Stimulated activated CD4-positive, alpha-beta T cell treated with anti-CD3 and anti-CD28 coated beads, Interleukin-4, amount 100 ng/mL, for 4 hours (primary cell): ENCODE measurements around the gene KLHL3.
"Not testable (repeated sequence)": the region's sequence is repeated elsewhere in the genome, so short reads cannot be mapped to it uniquely, and the experiment has no call there.

Experiments
- DNase-seq, 2 experiments: peaks; one replicate each; pipeline ENCODE4 v3.0.0-alpha.2; 2020

The KLHL3 gene, protein sequence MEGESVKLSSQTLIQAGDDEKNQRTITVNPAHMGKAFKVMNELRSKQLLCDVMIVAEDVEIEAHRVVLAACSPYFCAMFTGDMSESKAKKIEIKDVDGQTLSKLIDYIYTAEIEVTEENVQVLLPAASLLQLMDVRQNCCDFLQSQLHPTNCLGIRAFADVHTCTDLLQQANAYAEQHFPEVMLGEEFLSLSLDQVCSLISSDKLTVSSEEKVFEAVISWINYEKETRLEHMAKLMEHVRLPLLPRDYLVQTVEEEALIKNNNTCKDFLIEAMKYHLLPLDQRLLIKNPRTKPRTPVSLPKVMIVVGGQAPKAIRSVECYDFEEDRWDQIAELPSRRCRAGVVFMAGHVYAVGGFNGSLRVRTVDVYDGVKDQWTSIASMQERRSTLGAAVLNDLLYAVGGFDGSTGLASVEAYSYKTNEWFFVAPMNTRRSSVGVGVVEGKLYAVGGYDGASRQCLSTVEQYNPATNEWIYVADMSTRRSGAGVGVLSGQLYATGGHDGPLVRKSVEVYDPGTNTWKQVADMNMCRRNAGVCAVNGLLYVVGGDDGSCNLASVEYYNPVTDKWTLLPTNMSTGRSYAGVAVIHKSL

DNA sequence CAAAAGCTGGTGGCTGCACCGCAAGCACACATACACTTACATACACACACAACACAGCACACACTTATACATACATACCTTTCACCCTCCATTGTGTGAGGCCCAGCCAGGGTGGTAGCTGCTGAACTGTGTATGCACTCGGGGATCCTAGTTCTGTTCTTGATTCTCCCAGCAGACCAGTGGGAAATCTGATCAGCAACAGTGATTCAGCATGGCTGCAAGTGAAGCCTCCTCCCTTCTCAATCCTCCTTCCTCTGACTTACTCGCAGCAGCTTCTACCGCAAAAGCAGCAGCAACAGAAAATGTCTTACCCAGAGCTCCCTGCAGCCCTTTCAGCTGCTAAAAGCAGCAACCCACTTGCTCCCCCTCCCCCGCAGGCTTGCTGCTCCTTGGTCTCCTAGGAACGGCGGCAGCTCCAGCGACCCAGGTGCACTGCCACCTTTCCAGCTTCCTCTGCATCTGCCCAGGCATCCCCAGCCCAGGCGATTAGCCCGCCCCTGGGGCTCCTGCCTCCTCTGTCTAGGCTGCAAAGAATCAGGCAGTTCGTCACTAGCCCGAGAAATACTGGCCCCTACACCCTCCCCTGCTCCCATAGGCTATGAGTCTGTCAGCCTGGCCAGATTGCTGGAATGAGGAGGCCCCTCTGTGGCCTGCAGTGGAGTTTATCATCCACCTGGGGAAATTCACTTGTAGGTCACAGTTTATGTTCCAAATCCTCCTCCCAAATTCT is at the start of gene KLHL3:
Gene KLHL3, minus strand, starts transcription at position 535 of the 730 bp plus-strand sequence. Its CDS starts 443 bp downstream, at position 92.
- peak in 1 of 2 experiments; percentile 20 for DNase-seq

DNA sequence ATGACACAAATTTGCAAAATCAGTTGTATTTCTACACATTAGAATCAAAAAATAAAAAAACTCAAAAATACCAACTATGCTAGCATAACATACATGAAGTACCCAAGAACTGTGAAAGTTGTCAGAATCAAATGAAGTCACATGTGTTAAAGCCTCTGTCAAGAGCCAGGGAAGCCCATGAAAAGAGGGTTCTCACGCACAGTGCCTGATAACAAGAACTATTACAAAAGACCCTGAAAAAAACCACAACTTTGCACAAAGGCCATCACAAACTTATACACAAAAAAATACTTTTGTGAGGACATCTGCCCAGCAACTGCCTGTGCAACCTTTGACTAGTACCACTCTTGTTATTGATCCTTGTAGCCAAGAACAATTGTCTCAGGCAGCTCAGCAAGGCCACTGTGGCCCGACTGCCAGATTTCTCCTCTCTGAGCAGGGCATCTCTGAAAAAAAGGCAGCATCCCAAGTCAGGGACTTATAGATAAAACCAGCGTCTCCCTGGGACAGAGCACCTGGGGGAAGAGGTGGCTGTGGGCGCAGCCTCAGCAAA is 47.2 kb upstream of the KLHL3 start:
- DNase-seq: no peak

DNA sequence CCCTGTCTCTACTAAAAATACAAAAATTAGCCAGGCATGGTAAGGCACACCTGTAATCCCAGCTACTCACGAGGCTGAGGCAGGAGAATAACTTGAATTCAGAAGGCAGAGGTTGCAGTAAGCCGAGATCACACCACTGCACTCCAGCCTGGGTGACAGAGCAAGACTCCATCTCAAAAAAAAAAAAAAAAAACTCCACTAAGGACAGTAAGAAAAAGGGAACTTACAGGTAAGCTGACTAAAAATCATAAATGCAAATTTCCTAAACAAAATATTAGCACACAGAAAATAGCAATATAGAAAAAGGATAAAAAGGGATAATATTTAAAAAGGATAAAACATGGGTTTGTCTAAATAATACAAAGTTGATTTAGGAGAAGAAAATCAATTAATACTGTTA is 46.2 kb upstream of the KLHL3 start:
- no peak for DNase-seq

- no peak for DNase-seq
These were observed 43.1 kb upstream of the KLHL3 start for GRCh38 chr5:137778772-137779564.

DNA sequence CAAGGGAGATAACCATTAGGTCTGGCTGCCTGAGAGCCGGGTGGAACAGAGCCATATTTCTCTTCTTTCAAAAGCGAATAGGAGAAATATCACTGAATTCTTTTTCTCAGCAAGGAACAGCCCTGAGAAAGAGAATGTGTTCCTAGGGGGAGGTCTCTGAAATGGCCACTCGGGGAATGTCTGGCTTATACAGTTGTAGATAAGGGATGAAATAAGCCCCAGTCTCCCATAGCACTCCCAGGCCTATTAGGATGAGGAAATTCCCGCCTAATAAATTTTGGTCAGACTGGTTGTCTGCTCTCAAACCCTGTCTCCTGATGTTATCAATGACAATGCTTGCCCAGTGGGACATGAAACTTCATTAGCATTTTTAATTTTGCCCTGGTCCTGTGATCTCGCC is 32.0 kb upstream of the KLHL3 start:
- not testable (repeated sequence) for DNase-seq

DNA sequence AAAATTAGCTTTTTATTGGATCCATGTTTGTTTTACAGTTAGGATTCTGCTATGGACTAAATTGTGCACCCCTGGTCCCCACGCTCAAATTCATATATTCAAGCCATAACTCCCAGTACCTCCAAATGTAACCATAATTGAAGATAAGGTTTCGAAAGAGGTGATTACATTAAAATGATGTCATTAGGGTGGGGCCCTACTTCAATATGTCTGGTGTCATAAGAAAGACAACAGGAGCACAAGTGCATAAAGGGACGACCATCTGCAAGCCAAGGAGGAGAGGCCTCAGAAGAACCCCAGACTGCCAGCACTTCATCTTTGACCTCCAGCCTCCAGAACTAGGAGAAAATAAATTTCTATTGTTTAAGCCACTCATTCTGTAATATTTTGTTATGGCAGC is 25.7 kb upstream of the KLHL3 start:
- no peak for DNase-seq

DNA sequence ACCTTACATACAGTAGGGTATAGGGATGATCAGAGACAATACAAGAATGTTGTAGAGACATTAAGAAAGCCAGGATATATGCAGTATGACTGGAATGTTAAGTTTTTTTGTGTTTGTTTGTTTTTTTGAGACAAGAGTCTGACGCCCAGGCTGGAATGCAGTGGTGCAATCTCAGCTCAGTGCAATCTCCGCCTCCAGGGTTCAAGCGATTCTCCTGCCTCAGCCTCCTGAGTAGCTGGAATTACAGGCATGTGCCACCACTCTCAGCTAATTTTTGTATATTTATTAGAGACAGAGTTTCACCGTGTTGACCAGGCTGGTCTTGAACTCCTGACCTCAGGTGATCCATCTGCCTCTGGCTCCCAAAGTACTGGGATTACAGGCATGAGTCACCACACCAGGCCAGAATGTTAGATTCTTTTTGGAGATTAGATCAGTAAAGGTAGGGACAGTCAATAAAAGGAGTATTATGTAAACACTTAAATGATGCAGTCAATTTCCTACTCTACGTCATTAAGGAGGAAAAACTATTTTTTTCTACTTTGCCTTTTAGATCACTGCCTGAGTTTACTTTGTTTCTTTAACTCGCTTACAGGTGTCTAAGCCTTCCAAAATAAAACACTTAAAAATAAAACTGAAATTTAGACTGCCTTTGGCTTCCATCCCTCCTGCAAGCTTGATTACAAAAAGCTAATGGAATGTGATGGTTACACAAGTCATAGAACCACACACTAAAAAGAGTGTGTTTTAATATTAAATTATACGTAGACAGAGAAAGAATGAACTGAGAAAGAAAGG is 25.0 kb upstream of the KLHL3 start:
- no peak for DNase-seq

DNA sequence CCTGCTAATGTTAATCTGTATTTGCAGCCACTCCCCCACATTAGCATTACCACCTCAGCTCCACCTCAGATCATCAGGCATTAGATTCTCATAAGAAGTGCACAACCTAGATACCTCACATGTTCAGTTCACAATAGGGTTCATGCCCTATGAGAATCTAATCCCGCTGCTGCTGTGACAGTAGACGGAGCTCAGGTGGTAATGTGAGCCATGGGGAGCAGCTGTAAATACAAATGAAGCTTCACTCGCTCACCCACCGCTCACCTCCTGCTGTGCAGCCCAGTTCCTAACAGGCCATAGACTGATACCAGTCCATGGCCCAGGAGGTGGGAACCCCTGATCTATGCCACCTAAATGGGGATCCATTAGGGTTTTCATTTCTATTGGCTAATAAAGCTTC is 24.4 kb upstream of the KLHL3 start:
- DNase-seq: no peak

GRCh38 chr5:137758715-137759306 is 22.9 kb upstream of the KLHL3 start:
- DNase-seq: no peak

GRCh38 chr5:137758121-137758520 is 22.2 kb upstream of the KLHL3 start:
- DNase-seq: no peak

GRCh38 chr5:137757634-137758033 is 21.7 kb upstream of the KLHL3 start:
- DNase-seq: no peak

GRCh38 chr5:137754961-137755762 is 19.3 kb upstream of the KLHL3 start:
- DNase-seq: no peak

DNA sequence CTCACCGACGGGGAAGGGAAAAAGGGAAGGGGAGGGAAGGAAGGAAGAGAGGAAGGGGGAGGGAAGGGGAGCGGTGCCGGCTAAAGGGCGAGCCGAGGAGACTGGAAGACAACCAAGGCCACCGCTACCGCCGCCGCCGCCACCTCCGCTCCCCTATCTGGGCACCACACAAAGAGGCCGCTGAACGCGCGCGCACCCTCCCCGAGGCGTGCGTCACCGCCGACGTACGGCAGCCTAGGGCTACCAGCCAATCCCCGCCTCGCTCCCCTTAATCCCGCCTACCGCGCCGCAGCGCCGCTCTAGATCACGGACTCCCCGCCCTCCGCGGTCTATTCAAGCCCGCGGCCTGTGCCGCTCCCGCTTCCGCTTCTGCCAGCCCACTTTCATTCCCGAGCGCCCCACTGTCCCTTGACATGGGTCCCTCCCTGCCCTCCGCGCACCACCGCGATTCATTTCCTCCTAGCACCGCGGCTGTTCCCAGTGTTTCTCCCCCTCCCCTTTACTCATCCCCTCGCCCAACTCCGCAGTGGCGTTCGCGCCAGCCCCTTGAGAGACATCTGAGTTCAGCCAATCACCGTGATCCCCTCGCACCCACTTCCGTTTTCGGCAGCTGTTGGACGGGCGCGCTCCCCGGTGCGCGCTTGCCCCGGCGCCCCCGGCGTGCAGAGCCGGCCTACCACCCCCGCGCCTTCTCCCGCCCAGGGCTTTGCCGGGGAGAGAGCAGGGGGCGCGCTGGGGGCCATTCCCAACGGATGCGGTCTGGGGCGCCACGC is 18.5 kb upstream of the KLHL3 start, which contains the start of gene HNRNPA0:
Gene HNRNPA0, minus strand, starts transcription at position 176 of the 773 bp plus-strand sequence. CDS start 297 bp downstream, outside the sequence.
- DNase-seq: peak; percentile 95 to 96

DNA sequence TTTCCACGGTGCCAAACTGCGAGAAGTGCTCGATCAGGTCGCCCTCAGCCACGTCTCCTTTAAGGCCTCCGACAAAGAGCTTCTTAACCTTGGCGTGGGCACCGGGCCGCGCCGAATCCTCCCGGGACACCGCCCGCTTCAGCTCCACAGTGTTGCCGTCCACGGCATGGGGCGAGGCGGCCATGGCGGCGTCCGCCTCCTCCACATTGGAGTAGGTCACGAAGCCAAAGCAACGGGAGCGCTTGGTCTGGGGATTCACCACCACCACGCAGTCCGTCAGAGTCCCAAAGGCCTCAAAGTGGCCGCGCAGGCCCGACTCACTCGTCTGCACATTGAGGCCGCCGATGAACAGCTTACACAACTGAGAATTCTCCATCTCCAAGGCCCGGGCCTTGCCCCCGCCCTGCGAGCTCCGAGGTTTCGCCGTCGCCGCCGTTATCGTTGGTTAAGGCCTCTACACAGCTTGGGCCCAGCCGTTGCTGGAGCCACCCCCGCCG is 17.9 kb upstream of the KLHL3 start:
- no peak for DNase-seq

DNA sequence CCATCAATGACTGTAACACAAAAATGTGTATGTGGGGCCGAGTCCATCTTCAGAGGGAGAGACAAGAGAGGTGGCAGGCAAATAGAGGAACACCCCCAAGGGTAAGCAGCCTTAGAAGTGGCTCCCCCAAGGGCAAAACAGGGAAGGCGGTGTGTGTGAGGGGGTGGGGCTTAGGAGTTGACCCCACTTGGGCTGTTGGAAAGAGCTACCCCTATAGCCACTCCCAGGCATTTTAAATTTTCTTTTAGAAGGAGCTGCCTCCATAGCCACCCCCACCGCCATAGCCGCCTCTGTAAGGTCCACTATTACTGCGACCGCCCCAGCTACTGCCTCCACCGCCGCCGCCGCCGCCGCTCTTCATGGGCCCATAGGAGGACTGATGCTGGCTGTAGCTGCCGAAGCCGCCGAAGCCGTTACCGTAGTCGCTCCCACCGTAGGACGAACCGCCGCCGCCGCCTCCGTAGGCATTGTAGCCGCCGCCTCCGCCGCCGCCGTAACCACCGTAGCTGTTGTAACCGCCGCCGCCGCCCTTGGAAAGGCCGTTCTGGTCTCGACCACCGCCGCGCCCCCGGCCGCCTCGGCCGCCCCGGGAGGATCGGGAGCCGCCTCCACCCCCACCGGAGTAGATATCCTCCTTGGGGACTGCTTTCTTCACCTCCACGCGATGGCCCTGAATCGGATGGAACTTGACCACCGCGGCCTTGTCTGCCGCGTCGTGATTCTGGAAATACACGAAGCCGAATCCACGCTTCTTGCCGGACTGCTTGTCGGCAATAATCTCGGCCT is 17.2 kb upstream of the KLHL3 start:
- DNase-seq: peak; percentile 35 to 43

- no peak for DNase-seq
These were observed 16.1 kb upstream of the KLHL3 start for GRCh38 chr5:137751869-137752491.

DNA sequence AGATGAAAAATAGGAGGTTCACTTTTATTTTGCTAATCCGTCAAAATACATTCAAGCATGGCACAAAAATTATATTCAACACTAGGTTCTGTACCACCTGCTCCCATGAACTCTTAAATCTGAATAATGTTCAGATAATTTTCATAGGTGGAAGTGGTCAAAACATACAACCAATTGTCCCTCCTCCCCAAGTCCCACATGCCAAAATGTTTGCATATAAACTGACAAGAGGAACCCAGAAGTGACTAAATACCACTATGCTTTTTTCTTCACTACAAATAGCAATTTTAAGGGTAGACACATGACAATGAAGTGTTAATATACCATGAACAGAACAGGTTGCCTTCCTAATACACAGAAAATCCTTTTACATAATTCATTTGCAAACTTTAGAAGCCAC is 14.5 kb upstream of the KLHL3 start:
- DNase-seq: no peak

- DNase-seq: no peak
These were observed 12.0 kb upstream of the KLHL3 start for GRCh38 chr5:137747848-137748247.
